K562 (cell line): ENCODE measurements around the gene POLE2. TPM values are rescaled to one million over a fixed set of nuclear protein-coding genes. Genes with fewer than 3 reads are reported as not detected.

ENCODE experiments used
- ATAC-seq: fragments of 200-7000 bp; cut with Tn5 transposase; 3 replicates; pipeline ENCODE4 v1.9.1; 2020; ENCODE audit warnings: moderate library complexity
- BruUV-seq: library from RNA; stranded (reverse); fragments of 400-500 nt; replicated peaks from 2 replicates; lab custom pipeline; 2021; lab: Mats Ljungman, UMichigan
- CTCF ChIA-PET: fragments of 300-600 bp; formaldehyde crosslinking; extraction: SDS; loops from one replicate; lab custom pipeline; 2021; ENCODE audit warnings: low intra/inter-chr PET ratio; lab: Yijun Ruan, JAX
- POLR2A ChIA-PET: fragments of 300-600, 350-650 bp; sonication (Branson Sonifier 250); formaldehyde crosslinking; extraction: SDS; loops from one replicate; lab custom pipeline; 2021; ENCODE audit warnings: antibody characterized with exemption, inconsistent platforms; lab: Yijun Ruan, JAX
- DNase-seq, 4 experiments: peaks; one replicate each; pipeline versions ENCODE4 v3.0.0 to v3.0.0-alpha.2; 2011 to 2018; ENCODE audit warnings: low spot score in 3 of 4, mixed read lengths in 3 of 4; ENCODE audit errors: extremely low read depth in 1 of 4
- FAIRE-seq: peaks from 2 replicates; lab custom pipeline; 2011; peaks lifted over from hg19 to GRCh38; lab: Jason Lieb, UNC
- H2AFZ ChIP-seq: 2 replicates; pipeline ENCODE4 v1.6.0; 2011; ENCODE audit warnings: low read depth, low read length, control low read depth, inconsistent platforms
- H3K27ac ChIP-seq: fragments of 200-600 bp; 3 replicates; pipeline ENCODE4 v1.8.0; 2011; ENCODE audit warnings: low read depth, mild to moderate bottlenecking, control low read depth, inconsistent platforms, low read length, moderate library complexity, mixed read lengths; ENCODE audit errors: extremely low read depth
- H3K27me3 ChIP-seq, 2 experiments: fragments of 300-600 bp in 1 of 2; 2 replicates in 1 of 2; 3 replicates in 1 of 2; pipeline versions ENCODE4 v1.6.0 to v1.8.0; 2011; ENCODE audit warnings: inconsistent platforms in 2 of 2, low read length in 2 of 2, mild to moderate bottlenecking in 1 of 2, mixed read lengths in 1 of 2, moderate library complexity in 1 of 2; ENCODE audit not compliant: control insufficient read depth in 2 of 2, insufficient read depth in 2 of 2
- H3K36me3 ChIP-seq: fragments of 300-600 bp; 3 replicates; pipeline ENCODE4 v1.8.0; 2011; ENCODE audit warnings: mild to moderate bottlenecking, low read length, inconsistent platforms; ENCODE audit not compliant: control insufficient read depth, insufficient read depth
- H3K4me1 ChIP-seq, 2 experiments: fragments of 200-600 bp in 1 of 2; replicated peaks in 1 of 2; 2 replicates in 1 of 2; 3 replicates in 1 of 2; pipeline versions ENCODE4 v1.5.1 to v1.8.0; 2011; ENCODE audit warnings: inconsistent platforms in 2 of 2, low read length in 2 of 2, mild to moderate bottlenecking in 1 of 2, mixed read lengths in 1 of 2, moderate library complexity in 1 of 2; ENCODE audit not compliant: control insufficient read depth in 2 of 2, insufficient read depth in 2 of 2
- H3K4me2 ChIP-seq: 2 replicates; pipeline ENCODE4 v1.6.1; 2011; ENCODE audit warnings: low read length, control low read depth, inconsistent platforms, mixed read lengths; ENCODE audit not compliant: insufficient read depth
- H3K4me3 ChIP-seq: fragments of 200-600 bp; sonication (generic), shearing (Covaris generic); 2 replicates; pipeline ENCODE4 v1.5.1; 2016; ENCODE audit warnings: control low read depth, inconsistent platforms
- H3K79me2 ChIP-seq: fragments of 200-600 bp; 3 replicates; pipeline ENCODE4 v1.8.0; 2011; ENCODE audit warnings: low read length, inconsistent platforms; ENCODE audit not compliant: control insufficient read depth, insufficient read depth
- H3K9ac ChIP-seq, 2 experiments: 2 replicates each; pipeline versions ENCODE4 v1.6.0 to v1.6.1; 2011; ENCODE audit warnings: low read depth in 2 of 2, low read length in 2 of 2, control low read depth in 1 of 2, inconsistent platforms in 1 of 2, mild to moderate bottlenecking in 1 of 2, mixed read lengths in 1 of 2; ENCODE audit not compliant: insufficient read depth in 1 of 2
- H3K9me1 ChIP-seq: one replicate; pipeline ENCODE4 v1.6.0; 2011; ENCODE audit warnings: inconsistent platforms, mild to moderate bottlenecking, low read length, moderate library complexity; ENCODE audit not compliant: control insufficient read depth, insufficient read depth
- H3K9me3 ChIP-seq: replicated peaks from 2 replicates; pipeline ENCODE4 v1.5.1; 2011; ENCODE audit warnings: low read depth, low read length, inconsistent platforms; ENCODE audit not compliant: control insufficient read depth, insufficient read depth
- H4K20me1 ChIP-seq: replicated peaks from 2 replicates; pipeline ENCODE4 v1.6.1; 2011; ENCODE audit warnings: low read length, inconsistent platforms, mixed read lengths; ENCODE audit not compliant: control insufficient read depth, insufficient read depth
- DACH1 ChIP-seq: fragments of 450-650 bp; IDR thresholded peaks from 2 replicates; pipeline ENCODE4 v1.6.1; 2018; ENCODE audit not compliant: partially characterized antibody
- FOXA3 ChIP-seq, 2 experiments: fragments of 450-650 bp in 1 of 2; sonication (generic) in 1 of 2; formaldehyde crosslinking; IDR thresholded peaks in 1 of 2; conservative IDR thresholded peaks in 1 of 2; 2 replicates each; pipeline versions ENCODE4 v1.4.0 to v1.8.0; 2020 to 2022; ENCODE audit warnings: mild to moderate bottlenecking in 2 of 2, missing genetic modification reagents in 1 of 2
- POLR3G ChIP-seq: IDR thresholded peaks from 2 replicates; pipeline ENCODE4 v1.6.1; 2011; ENCODE audit not compliant: insufficient read length, insufficient replicate concordance; ENCODE audit errors: extremely low read depth
- TRIM24 ChIP-seq, 2 experiments: fragments of 450-650 bp; IDR thresholded peaks; 2 replicates each; pipeline ENCODE4 v1.6.1; 2016
- TRIM28 ChIP-seq: fragments of 450-650 bp; IDR thresholded peaks from 2 replicates; pipeline ENCODE4 v1.6.1; 2017
- ZNF274 ChIP-seq: IDR thresholded peaks from 2 replicates; pipeline ENCODE4 v1.6.1; 2011; ENCODE audit warnings: low read depth, mild to moderate bottlenecking, low read length, moderate library complexity, borderline replicate concordance
- ZNF41 ChIP-seq: fragments of 250-450 bp; sonication (Bioruptor Pico); conservative IDR thresholded peaks from 2 replicates; pipeline ENCODE4 v1.4.0; 2020; ENCODE audit warnings: mild to moderate bottlenecking
- WGBS: fragments of 100-300 bp; shearing (Covaris generic); methylation state at CpG from one replicate; pipeline ENCODE4 v1.1.6; 2016; ENCODE audit warnings: low coverage, mixed read lengths; ENCODE audit not compliant: insufficient coverage; ENCODE audit errors: missing lambda C conversion rate; 5-methylcytosine and 5-hydroxymethylcytosine counted together
- in situ Hi-C: fragments of 300-500 bp; cut with MboI; formaldehyde crosslinking; loops from 4 replicates; pipeline ENCODE4 v1.15.0; 2018; ENCODE audit warnings: inconsistent platforms, mixed read lengths
- intact Hi-C: fragments of 100-400 bp; cut with micrococcal nuclease; formaldehyde crosslinking; loops from 2 replicates; pipeline ENCODE4 v1.14.2; 2022
- polyA plus RNA-seq, 8 experiments: library from polyadenylated mRNA; depleted of rRNA in 4 of 8; stranded (reverse) in 5 of 8; unstranded in 3 of 8; fragments of >200 nt; fragmentation: Nextera tagmentation in 2 of 8; fragmentation: Illumina TruSeq in 1 of 8; extraction: Ambion mirVana in 2 of 8; extraction: Trizol in 1 of 8; gene quantifications; 2 replicates each; pipeline versions ENCODE4 v1.2.1 to v1.2.3, GENCODE V29; 2011 to 2014; ENCODE audit warnings: inconsistent platforms in 1 of 8, missing spikeins in 1 of 8
- total RNA-seq, 7 experiments: library from RNA; depleted of rRNA in 6 of 7; stranded (reverse); fragments of >200 nt in 6 of 7; fragmentation: Illumina TruSeq in 2 of 7; extraction: Trizol in 2 of 7; gene quantifications; 2 replicates each; pipeline versions ENCODE4 v1.2.1 to v1.2.3, GENCODE V29; 2011 to 2021; ENCODE audit warnings: low replicate concordance in 1 of 7
- TF ChIP-seq, protein P1 (sequence below), 2 experiments: fragments of 200-800 bp in 1 of 2; sonication (Bioruptor generic) in 1 of 2; sonication (generic) in 1 of 2; formaldehyde crosslinking in 1 of 2; IDR thresholded peaks in 1 of 2; conservative IDR thresholded peaks in 1 of 2; 2 replicates each; pipeline versions ENCODE4 v1.5.0 to v1.6.1; 2016 to 2020; ENCODE audit warnings: missing compliant biosample characterization in 1 of 2, missing genetic modification characterization in 1 of 2, missing genetic modification reagents in 1 of 2
- TF ChIP-seq, protein P2 (sequence below): fragments of 250-450 bp; sonication (Bioruptor Pico); IDR thresholded peaks from 2 replicates; pipeline ENCODE4 v1.5.0; 2021; ENCODE audit warnings: mild to moderate bottlenecking, moderate library complexity
- TF ChIP-seq, protein P3 (sequence below): fragments of 250-450 bp; sonication (Bioruptor Pico); IDR thresholded peaks from 2 replicates; pipeline ENCODE4 v1.4.0; 2020
- TF ChIP-seq, protein P4 (sequence below): fragments of 450-650 bp; conservative IDR thresholded peaks from 2 replicates; pipeline ENCODE4 v1.6.1; 2016; ENCODE audit warnings: missing genetic modification characterization, low read depth, mild to moderate bottlenecking, control low read depth, missing compliant biosample characterization
- TF ChIP-seq, protein P5 (sequence below): fragments of 250-450 bp; sonication (Bioruptor Pico); IDR thresholded peaks from 2 replicates; pipeline ENCODE4 v1.5.0; 2021

POLE2 gene
- total and polyA plus RNA-seq, 9 of the 15 experiments (the other 6 are each of a cell fraction or from before 2014, with no cell fraction given), result 30.7 to 78.4 (median 55.4) TPM

DNA sequence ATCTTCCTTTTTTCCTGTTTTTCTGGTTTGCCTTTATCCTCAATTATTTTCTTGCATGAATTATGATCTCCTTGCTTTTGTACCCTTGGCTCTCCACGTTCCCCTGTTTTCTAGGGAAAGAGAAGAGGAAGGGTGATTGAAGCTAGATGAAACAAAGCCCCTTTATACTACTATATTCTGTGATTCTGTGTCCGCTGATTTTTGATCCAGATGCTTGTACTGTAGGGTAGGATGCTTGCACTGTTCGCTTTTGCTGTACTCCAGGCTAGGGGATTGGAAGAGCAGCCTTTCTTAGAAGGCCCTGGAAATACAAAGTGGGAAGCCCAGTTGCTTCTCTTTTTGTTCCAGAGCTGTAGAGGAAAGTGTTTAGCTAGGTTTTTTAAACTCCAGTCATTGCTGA, 44.9 kb upstream of the POLE2 start:
- H3K9me1 ChIP-seq, result no peaks in the 10 kb centered on the region
- no peak for ATAC-seq
- POLR2A ChIA-PET, result no interaction called here
- in situ Hi-C loops, result no loop called here
- FAIRE-seq, result no peak
- H3K9me3 ChIP-seq, result no peaks in the 10 kb centered on the region
- H3K36me3 ChIP-seq, result no peaks in the 10 kb centered on the region
- intact Hi-C loops, result no loop called here
- no peak overlapping the region for H3K4me2 ChIP-seq
- no peaks in the 10 kb centered on the region for H3K27me3 ChIP-seq
- CTCF ChIA-PET, result no interaction called here
- H3K79me2 ChIP-seq, result no peaks in the 10 kb centered on the region
- H3K9ac ChIP-seq, result no peak overlapping the region
- no peak overlapping the region for H3K4me3 ChIP-seq
- H3K27ac ChIP-seq, result no peak overlapping the region
- H3K4me1 ChIP-seq, result no peaks in the 10 kb centered on the region
- H4K20me1 ChIP-seq, result no peaks in the 10 kb centered on the region
- BruUV-seq, result no TSS peak
- no peak for DNase-seq
- H2AFZ ChIP-seq, result no peak overlapping the region
- 40% methylated on average over 3 of the region's 3 CpGs for WGBS
- TF ChIP-seq ZNF41 (CRISPR knock-in tag), result no peak
- no peak for TF ChIP-seq DACH1
- TF ChIP-seq TRIM24 (IDR thresholded peaks at IDR 0.05), result no peak
- TF ChIP-seq, protein P1, sequence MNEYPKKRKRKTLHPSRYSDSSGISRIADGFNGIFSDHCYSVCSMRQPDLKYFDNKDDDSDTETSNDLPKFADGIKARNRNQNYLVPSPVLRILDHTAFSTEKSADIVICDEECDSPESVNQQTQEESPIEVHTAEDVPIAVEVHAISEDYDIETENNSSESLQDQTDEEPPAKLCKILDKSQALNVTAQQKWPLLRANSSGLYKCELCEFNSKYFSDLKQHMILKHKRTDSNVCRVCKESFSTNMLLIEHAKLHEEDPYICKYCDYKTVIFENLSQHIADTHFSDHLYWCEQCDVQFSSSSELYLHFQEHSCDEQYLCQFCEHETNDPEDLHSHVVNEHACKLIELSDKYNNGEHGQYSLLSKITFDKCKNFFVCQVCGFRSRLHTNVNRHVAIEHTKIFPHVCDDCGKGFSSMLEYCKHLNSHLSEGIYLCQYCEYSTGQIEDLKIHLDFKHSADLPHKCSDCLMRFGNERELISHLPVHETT (CRISPR knock-in tag; conservative IDR thresholded peaks at IDR 0.05 in 1 of 2, IDR thresholded peaks at IDR 0.05 in 1 of 2), result no peak
- TF ChIP-seq ZNF274, result no peak
- TF ChIP-seq, protein P2, sequence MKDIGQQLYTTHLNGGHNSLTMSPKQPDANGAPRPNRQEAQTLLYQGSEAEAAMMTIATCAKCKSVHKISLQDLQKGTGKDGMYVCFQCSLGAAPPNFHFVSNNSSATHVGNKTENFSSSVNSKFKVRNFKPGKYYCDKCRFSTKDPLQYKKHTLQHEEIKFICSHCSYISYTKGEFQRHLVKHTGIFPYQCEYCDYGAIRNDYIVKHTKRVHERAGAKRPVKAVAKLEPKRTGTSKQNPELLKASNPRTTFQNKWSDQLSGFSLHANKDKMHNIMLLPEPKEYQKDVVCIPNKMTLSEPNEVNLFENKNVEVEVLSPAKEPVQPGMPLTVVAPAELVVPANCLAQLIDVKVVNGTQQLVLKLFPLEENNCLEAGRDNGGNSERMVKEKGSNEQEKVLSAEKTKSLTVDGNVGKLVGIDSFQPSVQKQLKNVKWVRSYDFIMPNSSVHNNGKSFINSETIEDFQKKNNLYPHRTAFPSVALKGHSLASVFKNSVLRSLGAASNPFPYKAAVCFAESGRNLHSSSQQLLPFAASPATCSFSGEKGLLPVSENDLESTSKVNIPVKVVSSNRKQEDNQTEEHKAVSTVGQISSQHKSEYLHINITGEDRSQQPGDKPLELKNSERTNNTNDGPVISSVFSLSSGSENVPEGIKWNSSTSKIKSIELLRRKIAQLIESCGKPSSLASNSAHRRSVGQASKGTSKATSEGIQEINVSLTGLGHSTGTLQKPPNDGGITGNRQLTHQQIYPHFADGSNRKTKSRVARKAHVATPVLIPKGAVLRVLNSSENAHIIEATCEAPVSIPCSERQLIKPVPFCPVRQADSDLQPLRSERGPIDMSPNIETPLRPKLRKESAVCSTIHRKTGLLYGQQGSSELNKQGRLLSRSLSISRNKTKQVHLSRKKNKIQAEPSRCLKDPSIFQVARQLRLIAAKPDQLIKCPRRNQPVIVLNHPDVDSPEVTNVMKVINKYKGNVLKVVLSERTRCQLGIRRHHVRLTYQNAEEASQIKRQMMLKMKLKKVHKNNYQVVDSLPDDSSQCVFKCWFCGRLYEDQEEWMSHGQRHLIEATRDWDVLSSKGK, result no peak
- TF ChIP-seq, protein P3, sequence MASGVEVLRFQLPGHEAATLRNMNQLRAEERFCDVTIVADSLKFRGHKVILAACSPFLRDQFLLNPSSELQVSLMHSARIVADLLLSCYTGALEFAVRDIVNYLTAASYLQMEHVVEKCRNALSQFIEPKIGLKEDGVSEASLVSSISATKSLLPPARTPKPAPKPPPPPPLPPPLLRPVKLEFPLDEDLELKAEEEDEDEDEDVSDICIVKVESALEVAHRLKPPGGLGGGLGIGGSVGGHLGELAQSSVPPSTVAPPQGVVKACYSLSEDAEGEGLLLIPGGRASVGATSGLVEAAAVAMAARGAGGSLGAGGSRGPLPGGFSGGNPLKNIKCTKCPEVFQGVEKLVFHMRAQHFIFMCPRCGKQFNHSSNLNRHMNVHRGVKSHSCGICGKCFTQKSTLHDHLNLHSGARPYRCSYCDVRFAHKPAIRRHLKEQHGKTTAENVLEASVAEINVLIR (CRISPR knock-in tag), result no peak
- no peak for TF ChIP-seq TRIM28
- TF ChIP-seq, protein P4, sequence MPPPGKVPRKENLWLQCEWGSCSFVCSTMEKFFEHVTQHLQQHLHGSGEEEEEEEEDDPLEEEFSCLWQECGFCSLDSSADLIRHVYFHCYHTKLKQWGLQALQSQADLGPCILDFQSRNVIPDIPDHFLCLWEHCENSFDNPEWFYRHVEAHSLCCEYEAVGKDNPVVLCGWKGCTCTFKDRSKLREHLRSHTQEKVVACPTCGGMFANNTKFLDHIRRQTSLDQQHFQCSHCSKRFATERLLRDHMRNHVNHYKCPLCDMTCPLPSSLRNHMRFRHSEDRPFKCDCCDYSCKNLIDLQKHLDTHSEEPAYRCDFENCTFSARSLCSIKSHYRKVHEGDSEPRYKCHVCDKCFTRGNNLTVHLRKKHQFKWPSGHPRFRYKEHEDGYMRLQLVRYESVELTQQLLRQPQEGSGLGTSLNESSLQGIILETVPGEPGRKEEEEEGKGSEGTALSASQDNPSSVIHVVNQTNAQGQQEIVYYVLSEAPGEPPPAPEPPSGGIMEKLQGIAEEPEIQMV (tag), result no peak
- TF ChIP-seq, protein P5, sequence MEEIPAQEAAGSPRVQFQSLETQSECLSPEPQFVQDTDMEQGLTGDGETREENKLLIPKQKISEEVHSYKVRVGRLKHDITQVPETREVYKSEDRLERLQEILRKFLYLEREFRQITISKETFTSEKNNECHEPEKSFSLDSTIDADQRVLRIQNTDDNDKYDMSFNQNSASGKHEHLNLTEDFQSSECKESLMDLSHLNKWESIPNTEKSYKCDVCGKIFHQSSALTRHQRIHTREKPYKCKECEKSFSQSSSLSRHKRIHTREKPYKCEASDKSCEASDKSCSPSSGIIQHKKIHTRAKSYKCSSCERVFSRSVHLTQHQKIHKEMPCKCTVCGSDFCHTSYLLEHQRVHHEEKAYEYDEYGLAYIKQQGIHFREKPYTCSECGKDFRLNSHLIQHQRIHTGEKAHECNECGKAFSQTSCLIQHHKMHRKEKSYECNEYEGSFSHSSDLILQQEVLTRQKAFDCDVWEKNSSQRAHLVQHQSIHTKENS (CRISPR knock-in tag), result no peak
- no peak for TF ChIP-seq FOXA3 (CRISPR knock-in tag; conservative IDR thresholded peaks at IDR 0.05 in 1 of 2, IDR thresholded peaks at IDR 0.05 in 1 of 2)
- TF ChIP-seq POLR3G, result no peak
